ENCODE results near the gene EFHB. TPM values are rescaled to one million over a fixed set of nuclear protein-coding genes. Genes with fewer than 3 reads are reported as not detected.
"Not testable (repeated sequence)": the region's sequence is repeated elsewhere in the genome, so short reads cannot be mapped to it uniquely, and the experiment has no call there.

The EFHB gene
- total RNA-seq, 2 experiments from 2014 or later: 0.17 TPM; not detected in 1

GRCh38 chr3:19866751-19867347, 67.2 kb downstream of the EFHB start:
- ATAC-seq (ENCODE audit: low read depth) (no peak), DNase-seq (no peak)
- Mint-ChIP-seq H3K36me3 (no peaks in the 10 kb centered on the region), H3K27me3 (peaks cover 3% of the 10 kb centered on the region), H3K9me3 (no peaks in the 10 kb centered on the region), H3K4me1 (no peaks in the 10 kb centered on the region), H3K4me3 (no peak overlapping the region), H3K27ac (no peak overlapping the region)
- POLR2A ChIA-PET: no interaction called here

- H3K36me3 Mint-ChIP-seq; H3K9me3 Mint-ChIP-seq; ATAC-seq (ENCODE audit: low read depth); H3K4me3 Mint-ChIP-seq; H3K4me1 Mint-ChIP-seq; H3K27ac Mint-ChIP-seq; DNase-seq; H3K27me3 Mint-ChIP-seq; POLR2A ChIA-PET: not testable (repeated sequence)
These were observed 78.7 kb downstream of the EFHB start for GRCh38 chr3:19855318-19855717.

GRCh38 chr3:19846609-19847008, 87.4 kb downstream of the EFHB start:
- H3K4me3 Mint-ChIP-seq; POLR2A ChIA-PET; H3K4me1 Mint-ChIP-seq; H3K27me3 Mint-ChIP-seq; H3K36me3 Mint-ChIP-seq; ATAC-seq (ENCODE audit: low read depth); H3K27ac Mint-ChIP-seq; DNase-seq; H3K9me3 Mint-ChIP-seq: not testable (repeated sequence)

Other genes starting within 250 kb of the EFHB start
- 10 to 100 TPM; 62.1 to 63.6 TPM for gene RAB5A, start 12.9 kb upstream of the EFHB start, total RNA-seq
- not detected for gene PP2D1, start 78.0 kb upstream of the EFHB start, total RNA-seq
- gene KAT2B, start 106.2 kb upstream of the EFHB start, total RNA-seq: 100 to 1,000 TPM in 1 of 2 experiments, 10 to 100 TPM in 1; 97.8 to 108 TPM